MM.1S (cell line): ENCODE measurements around the gene MAP2K6.

Source experiments
- CTCF ChIP-seq: fragments of 300-600 bp; sonication (generic); IDR thresholded peaks from 2 replicates; pipeline ENCODE4 v1.5.1; 2016; ENCODE audit warnings: antibody characterized with exemption, low read length, mixed read lengths
- EZH2 ChIP-seq: fragments of 300-600 bp; sonication (generic); optimal IDR thresholded peaks from 2 replicates; pipeline ENCODE3; 2017; ENCODE audit warnings: low read depth, mild to moderate bottlenecking, antibody characterized with exemption, low read length, mixed read lengths

DNA sequence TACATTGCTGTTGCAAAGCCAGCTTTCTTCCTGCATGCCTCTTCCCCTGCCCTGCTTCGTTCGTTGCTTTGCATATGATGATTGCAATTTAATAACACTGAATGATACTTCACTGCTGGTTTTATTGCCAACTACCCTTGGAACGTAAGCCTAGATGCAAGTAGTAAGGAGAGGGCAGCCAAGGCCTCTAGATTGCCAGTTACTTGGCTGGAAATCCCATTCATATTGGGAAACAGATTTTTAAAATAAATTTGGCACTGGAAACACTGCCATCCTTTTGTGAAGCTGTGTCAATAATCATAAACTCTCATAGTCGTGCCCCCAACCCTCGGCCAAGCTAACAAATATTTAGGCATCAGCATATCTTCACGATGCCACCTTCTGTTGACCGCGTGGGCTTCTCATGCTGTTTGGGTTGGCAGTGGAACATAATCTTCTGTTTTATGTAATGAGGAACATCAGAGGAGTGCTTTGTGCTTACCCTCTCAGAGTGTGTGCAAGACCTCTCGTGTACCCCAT, 86.5 kb downstream of the MAP2K6 start:
- TF ChIP-seq EZH2: no peak
- TF ChIP-seq CTCF: no peak
